HG02981 (cell line): Measurements from ENCODE around the gene HS6ST3.
"Not testable (repeated sequence)": the region's sequence is repeated elsewhere in the genome, so short reads cannot be mapped to it uniquely, and the experiment has no call there.

Experiments
- ATAC-seq: cut with Tn5 transposase; IDR thresholded peaks from one replicate; pipeline ENCODE4 v1.9.1; 2021; ENCODE audit warnings: mild to moderate bottlenecking, moderate library complexity; ENCODE audit not compliant: unreplicated experiment

HS6ST3 gene

DNA sequence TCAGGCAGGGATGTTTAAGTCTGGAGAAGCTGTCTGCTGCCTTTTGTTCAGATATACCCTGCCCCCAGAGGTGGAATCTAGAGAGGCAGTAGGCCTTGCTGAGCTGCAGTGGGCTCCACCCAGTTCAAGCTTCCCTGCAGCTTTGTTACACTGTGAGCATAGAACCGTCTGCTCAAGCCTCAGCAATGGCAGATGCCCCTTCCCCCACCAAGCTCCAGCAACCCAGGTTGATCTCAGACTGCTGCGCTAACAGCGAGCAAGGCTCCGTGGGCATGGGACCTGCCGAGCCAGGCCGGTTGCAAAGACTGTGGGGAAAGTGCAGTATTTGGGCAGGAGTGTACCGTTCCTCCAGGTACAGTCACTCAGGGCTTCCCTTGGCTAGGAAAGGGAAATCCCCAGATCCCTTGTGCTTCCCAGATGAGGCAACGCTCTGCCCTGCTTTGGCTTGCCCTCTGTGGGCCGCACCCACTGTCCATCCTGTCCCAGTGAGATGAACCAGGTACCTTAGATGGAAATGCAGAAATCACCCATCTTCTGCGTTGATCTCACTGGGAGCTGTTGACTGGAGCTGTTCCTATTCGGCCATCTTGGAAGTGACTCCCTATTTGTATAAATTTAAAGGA lies 434.6 kb downstream of the HS6ST3 start:
- ATAC-seq: not testable (repeated sequence)

DNA sequence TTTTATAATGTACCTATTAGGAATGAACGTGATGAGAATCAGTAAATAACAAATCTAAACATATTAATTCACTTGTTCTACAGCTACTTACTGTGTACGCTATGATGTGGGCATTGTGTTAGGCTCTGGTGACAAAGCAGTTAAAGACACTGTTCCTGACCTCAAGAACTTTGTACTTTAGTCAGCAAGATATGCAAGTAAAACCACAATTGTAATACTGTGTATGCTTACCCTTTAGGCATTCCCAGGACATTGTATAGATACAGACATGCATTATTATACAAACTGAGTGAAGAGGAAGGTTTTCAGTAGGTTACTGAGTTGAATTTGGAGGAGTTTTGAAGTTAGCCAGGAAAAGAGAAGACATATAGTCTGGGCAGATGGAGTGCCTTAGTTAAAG lies 435.8 kb downstream of the HS6ST3 start:
- ATAC-seq: no peak

DNA sequence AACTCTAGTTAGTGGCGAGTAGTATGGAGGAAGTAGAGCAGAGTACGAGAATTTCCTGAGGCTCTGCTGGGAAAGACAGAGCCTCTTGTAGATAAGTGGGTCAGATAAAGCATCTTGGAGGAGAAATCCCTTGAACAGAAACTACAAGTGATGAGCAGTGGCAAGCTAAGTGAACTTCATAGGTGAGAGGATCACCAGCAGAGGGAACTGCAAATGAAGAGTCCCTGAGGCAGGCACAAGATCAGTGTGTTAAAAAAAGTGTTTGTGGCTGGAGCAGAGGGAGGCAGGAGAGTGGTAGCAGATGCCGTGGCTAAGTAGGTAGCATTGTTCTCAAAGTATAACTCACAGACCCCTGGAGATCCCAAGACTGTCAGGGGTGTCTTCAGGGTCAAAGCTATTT lies 437.6 kb downstream of the HS6ST3 start:
- no peak for ATAC-seq

- ATAC-seq: no peak
These were observed 442.9 kb downstream of the HS6ST3 start for GRCh38 chr13:96532804-96533203.

DNA sequence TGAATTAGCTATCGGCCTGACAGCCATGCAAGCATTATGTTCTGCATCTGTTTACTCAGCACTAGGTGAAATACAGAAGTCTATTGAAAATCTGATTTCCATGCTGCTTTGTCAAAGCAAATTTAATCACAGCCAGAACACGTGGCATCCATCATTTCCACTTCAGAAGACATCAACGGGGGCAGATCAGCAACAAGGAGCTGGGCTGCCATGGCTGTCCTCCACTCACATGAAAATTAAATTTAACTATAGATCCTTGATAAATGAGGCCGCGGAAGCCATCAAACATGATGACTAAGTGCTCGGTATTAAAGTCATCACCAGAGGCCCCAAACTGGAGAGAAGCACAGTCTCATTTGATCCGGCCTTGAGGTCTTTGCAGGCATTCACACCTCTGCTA lies 443.5 kb downstream of the HS6ST3 start:
- no peak for ATAC-seq

DNA sequence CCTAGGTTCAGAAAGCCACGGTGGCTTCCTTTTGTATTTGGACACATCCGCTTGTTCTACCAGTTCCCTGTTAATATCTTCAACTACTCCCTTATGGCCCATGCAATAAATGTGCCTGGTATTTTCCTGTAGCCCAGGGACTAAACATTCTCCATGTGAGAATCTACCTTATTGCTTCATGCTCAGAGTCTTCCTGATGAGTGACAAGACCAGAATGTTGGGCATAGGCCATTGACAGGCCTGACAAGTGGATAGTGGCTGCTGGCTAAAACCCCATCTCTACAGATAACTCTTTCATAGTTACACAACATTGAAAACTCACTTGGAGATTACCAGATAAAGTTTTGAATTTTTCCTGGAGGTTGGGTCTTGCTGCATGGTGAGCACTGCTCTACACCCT lies 449.9 kb downstream of the HS6ST3 start:
- no peak for ATAC-seq

GRCh38 chr13:96540670-96541069 lies 450.8 kb downstream of the HS6ST3 start:
- ATAC-seq: no peak

GRCh38 chr13:96542986-96543385 lies 453.1 kb downstream of the HS6ST3 start:
- ATAC-seq: no peak

DNA sequence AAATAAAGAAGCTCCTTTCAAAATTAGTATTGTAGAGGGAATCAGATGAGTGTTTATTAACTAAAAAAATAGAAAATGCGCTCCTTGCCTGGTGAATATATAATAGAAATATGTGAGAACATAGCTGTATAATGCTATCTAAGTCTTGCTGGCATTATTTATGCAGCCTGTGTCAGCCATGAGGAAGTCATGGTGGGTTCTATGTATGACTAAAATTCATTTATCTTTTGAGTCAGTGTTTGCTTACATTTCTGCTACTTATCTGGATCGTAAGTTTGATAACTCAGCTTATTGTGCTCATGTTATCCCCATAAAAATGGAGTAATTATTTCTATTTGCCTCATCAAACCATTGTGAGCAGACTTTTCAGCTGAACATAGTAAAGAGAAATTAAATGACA lies 455.1 kb downstream of the HS6ST3 start:
- no peak for ATAC-seq

DNA sequence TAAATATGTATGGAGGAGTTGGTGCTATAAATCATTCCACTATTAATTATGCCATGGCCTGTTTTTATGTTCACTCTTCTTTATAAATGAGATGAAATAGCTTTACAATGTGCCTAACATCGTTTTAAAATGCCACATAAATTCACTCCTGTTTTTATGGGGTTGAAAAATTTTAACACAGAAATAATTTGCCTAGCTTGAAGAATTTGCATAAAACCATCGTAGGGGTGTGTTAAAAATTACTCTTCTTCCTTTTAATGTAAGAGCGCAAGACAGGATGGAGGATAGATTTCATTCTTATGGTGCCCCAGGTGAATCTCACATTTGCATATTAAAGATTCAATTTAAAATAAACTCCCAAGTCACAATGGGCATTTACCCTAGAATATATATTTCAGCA lies 456.6 kb downstream of the HS6ST3 start:
- no peak for ATAC-seq

DNA sequence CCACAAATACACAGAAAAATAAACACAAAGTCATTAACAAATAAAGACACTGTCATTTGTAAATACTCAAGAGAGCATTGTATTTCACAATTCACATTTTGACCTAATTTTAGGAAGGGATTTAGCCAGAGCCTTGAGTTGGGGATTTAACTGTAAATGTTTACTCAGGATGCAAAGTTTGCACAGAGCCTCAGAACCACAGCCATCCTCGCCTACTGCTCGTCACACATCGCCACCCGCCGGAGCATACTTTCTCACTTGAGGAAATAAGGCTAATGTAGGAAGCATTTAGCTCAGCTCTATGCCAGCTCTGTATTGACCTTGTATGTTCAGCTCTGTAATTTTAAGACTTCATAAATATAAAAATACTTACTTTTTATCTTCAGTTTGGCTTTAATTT lies 461.6 kb downstream of the HS6ST3 start:
- no peak for ATAC-seq

DNA sequence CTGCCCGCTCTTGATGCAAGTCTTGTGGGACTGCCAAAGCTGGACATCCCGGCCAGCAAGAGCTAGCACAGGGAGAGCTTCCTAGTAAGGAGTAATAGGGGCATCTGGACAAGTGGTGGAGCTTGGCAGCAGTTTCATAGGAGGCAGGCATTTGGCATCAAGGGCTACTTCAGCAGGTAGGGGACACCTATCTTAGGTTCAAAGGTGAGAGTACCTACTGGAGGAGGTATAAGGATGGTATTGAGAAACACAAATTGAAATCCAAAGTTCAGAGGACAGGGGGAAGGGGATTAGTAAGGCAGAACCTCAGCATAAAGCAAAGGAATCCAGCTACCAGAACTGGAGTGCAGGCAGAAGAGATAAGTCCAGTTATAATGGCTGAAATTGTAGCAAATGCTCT lies 462.7 kb downstream of the HS6ST3 start:
- no peak for ATAC-seq

DNA sequence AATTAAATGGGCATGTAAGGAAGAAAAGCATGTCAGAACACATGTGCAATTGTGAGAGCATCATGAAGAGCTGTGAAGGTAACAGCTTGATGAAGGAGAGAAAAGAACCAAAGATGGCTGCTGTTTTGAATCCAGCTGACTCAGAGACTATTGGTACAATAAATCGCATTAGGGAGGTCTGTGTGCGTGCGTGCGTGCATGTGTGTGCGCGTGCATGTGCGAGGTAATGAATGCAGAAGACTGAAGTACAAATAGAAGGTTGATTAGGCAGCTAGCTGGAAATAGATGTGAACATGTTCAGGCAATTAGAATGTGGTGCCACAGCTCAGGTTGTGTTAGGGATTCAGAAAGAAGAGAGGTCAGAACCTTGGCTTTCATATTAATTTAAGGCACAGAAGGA lies 463.9 kb downstream of the HS6ST3 start:
- ATAC-seq: no peak

DNA sequence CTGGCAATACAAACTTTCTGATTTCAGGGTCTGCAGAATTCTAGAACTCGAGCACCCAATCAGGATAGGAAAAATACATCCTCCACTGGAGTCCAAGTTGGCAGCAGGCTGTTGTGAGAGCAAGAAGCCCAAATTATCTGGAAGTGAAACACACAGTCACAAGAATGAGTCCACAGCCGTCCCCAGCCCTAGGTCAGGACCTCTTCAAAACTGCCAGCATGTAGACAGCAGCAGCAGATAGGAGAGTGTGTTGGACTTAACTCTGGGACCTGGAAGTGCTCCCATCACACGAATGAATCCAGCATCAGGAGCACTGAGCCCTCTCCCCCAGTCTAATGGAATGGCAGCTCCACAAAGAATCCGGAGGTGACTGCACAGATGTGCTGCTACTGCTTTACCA lies 483.7 kb downstream of the HS6ST3 start:
- no peak for ATAC-seq

- no peak for ATAC-seq
These were observed 485.8 kb downstream of the HS6ST3 start for GRCh38 chr13:96575423-96576320.

- no peak for ATAC-seq
These were observed 491.8 kb downstream of the HS6ST3 start for GRCh38 chr13:96581741-96582140.

DNA sequence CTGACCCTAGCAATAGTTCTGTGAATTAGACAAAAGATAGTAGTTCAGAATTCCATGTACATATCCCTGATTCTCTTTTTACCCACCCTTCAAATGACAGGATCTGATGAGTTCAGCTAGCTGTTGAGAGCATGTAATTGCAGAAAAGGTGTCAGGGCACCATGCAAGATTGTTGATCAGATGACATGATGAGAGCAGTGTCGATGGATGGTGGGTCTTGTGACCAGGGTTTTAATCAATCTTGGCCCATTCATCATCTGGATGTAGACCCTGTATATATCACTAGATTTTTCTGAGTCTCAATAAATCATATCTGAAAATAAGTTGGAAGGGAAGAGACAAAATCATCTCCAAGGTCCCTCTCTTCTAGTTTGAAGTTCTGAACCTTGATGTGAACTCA lies 525.3 kb downstream of the HS6ST3 start:
- no peak for ATAC-seq

DNA sequence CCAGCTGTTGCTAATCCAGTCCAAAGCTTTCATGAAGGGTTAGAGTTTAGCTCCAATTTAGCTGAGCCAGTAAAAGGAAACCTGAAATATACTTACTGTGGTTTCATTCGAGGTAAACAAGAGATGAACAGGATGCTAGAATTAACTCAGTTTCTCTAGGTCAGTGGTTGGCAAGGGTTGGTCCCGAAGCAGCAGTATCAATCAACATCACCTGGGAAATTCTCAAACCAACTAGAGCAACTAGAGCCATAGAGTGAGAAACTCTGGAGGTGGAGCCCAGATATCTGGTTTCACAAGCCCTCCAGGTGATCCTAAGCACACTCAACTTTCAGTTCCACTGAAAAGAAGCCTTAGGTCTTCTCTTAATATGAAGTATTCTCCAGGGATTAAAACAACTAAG lies 527.6 kb downstream of the HS6ST3 start:
- ATAC-seq: no peak

DNA sequence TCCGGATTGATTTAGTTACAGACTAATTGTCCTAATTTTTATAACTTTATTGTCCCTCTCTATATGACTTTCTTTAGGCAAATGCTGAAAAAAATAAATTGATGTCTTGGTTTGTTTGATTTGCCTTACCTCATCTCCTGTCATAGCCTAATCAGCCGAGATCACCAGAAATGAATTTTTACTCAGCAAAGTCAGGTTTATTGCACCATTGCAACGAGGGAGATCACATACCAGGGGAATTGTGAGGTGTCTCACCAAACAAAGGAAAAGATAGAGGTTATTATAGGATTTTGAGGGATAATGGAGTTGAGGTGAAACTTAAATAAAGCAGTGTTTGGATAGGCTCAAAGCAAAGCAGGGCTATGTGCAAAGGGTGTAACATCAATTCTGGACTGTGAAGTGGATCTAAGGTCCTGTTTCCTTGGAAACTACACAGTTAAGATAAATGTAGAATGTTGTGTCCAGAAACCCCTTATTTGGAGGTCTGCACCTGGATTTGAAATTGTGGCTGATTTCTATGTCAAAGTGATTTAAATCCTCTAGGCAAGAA lies 531.8 kb downstream of the HS6ST3 start:
- ATAC-seq: no peak

GRCh38 chr13:96629331-96629730 lies 539.4 kb downstream of the HS6ST3 start:
- ATAC-seq: no peak

DNA sequence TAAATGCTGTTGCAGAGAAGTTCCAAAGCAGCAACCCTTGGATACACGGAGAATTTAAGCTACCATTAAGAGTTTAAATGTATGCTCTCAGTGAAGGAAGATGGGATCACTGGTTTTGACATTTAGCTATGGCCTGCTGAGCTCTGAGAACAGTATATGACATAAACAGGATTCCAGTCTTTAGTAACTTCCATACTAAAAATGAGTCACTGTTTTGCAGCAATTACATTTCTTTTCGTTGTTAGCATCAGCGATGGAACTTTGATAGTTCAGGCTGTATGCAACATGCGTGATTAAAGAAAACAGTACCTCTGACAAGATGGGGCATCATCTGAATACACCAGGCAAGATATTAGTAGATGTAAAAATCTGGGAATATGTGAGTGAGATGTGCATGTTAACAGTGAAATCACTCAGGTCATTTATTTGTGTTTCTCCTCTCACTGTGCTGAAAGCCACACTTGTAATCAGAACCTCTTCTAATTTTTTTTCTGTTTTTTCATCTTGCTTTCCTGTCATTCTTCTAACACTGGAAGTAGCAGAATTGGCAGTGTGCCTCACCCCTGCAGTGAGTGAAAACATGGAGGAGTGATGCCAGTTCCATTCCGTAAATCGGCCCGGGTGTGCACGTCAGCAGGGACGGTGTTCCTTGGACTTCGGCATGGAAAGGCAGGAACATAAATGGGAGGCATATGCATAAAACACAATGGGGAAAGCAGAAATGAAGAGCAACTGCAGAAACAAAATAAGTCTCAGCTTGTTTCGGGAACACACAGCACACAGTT lies 542.8 kb downstream of the HS6ST3 start:
- no peak for ATAC-seq
